GM21717 (cell line): ENCODE results near the gene DENR.

Experiments
- ATAC-seq: cut with Tn5 transposase; IDR thresholded peaks from one replicate; pipeline ENCODE4 v1.9.1; 2021; ENCODE audit warnings: mild to moderate bottlenecking, moderate library complexity; ENCODE audit not compliant: unreplicated experiment

Gene DENR

GRCh38 chr12:122813310-122813713, 60.7 kb downstream of the DENR start:
- no peak for ATAC-seq

- no peak for ATAC-seq
Observed at GRCh38 chr12:122819209-122819785, 66.7 kb downstream of the DENR start.

- ATAC-seq, result no peak
Observed at GRCh38 chr12:122820138-122820537, 67.5 kb downstream of the DENR start.
